ENCODE data around the gene DNMT3L. TPM values are rescaled to one million over a fixed set of nuclear protein-coding genes. Genes with fewer than 3 reads are reported as not detected.

DNMT3L gene
- total RNA-seq, 1 donor from 2014 or later = not detected

DNA sequence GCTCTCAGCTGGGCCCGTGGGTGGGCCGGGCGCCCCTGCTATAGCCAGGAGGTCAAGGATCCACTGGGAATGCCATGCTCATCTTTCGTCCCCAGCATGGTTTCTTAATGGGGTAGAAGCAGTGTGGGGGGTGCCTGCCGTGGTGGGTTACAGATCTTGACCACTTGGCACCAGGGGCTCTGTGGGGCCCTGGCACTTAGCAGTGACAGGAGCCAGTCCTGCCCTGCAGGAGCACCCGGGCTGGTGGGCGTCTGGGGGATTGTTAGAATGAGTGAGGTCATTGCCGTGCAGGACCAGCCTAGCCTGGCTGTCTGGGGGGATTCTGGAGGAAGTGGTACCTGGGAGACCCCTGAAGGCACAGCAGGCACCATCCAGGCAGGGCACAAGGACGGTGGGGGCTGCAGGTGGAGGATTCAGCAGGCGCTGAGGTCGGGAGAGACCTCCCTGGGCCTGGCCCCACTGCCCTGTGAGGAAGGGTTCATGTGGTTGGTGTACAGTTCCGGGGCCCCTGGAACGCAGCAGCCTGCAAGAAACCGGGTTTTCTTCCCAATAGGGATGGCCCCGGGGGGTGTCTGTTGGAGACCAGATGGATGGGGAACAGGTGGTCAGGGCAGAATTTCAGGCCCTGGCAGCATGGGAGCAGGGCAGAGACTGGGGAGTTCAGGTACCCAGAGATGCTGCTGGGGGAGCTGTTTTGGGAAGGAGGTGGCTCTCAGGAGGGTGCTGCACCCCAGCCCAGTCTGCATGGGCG, 28.8 kb upstream of the DNMT3L start:
- Mint-ChIP-seq H3K27ac (ENCODE audit: unreplicated experiment) (no peak overlapping the region), H3K4me1 (ENCODE audit: low read depth) (peaks cover 4% of the 10 kb centered on the region), H3K27me3 (ENCODE audit: low read depth) (peaks cover 3% of the 10 kb centered on the region), H3K4me3 (ENCODE audit: unreplicated experiment) (no peak overlapping the region), H3K9me3 (ENCODE audit: low read depth) (no peaks in the 10 kb centered on the region), H3K36me3 (ENCODE audit: low read depth) (no peaks in the 10 kb centered on the region)
- TF ChIP-seq CTCF (IDR thresholded peaks at IDR 0.05) = no peak
- DNase-seq (ENCODE audit: low spot score) = no peak

DNA sequence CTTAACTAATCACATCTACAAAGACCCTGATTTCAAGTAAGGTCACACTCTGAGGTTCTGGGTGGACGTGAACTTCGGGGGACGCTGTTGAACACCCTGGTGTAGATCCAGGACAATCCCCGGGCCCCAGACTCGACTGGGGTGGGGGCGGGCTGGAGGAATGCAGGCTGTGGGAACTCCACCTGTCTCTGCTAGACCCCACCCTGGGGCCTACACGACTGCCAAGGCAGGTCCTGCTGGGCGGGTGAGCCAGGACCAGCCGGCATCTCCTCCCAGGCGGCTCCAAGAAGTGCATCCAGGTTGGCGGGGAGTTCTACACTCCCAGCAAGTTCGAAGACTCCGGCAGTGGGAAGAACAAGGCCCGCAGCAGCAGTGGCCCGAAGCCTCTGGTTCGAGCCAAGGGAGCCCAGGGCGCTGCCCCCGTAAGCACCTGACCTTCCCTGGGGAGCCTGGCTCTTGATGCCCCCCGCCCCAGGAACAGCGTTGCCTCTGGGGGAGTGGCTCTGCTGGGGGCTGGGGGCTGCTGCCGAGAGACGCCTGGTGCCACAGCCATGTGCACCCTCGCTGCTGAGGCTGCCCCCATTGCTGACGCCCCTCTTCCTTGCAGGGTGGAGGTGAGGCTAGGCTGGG, 27.8 kb upstream of the DNMT3L start:
- H3K4me1 Mint-ChIP-seq (ENCODE audit: low read depth) = no peaks in the 10 kb centered on the region
- H3K9me3 Mint-ChIP-seq (ENCODE audit: low read depth) = no peaks in the 10 kb centered on the region
- TF ChIP-seq CTCF (IDR thresholded peaks at IDR 0.05) = no peak
- H3K36me3 Mint-ChIP-seq (ENCODE audit: low read depth) = no peaks in the 10 kb centered on the region
- no peak overlapping the region for H3K27ac Mint-ChIP-seq (ENCODE audit: unreplicated experiment)
- no peak for DNase-seq (ENCODE audit: low spot score)
- H3K4me3 Mint-ChIP-seq (ENCODE audit: unreplicated experiment) = no peak overlapping the region
- peaks cover 3% of the 10 kb centered on the region for H3K27me3 Mint-ChIP-seq (ENCODE audit: low read depth)

DNA sequence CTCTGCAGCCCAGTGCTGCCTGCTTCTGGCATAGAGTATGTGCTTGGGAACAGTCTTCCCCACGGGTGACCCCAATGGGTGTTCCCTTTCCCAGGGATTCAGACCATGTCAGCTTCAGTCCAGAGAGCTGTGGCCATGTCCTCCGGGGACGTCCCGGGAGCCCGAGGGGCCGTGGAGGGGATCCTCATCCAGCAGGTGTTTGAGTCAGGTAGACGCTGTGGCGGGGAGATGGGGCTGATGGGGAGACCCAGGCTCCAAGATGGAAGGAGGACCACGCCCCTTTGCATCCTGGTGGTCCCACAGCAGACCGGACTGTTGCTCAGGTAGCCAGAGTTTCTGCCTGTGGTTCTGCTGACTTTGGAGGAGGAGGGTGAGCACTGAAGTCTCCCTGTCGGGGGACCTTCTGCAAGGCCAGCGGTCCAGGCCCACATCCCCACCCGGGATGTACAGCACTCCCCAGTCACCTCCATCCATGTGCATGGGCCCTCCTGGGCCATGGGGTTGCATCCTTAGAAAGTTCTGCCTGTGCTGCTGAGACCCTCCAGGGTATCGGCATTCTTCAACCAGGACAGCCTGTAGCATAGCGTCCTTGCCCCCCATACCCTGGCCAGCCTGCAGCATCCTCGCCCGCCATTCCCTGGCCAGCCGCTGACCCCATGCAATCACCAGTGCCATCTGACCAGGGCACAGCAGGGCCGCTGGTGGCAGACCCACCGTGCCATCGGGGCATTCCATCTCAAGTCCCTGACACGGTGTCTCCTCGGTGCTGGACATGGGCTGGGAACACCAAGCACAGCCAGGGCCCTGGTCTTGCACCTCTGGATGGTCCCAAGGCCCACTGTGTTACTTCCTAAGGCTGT, 26.8 kb upstream of the DNMT3L start:
- TF ChIP-seq CTCF (IDR thresholded peaks at IDR 0.05) = no peak
- no peaks in the 10 kb centered on the region for H3K36me3 Mint-ChIP-seq (ENCODE audit: low read depth)
- peaks cover 3% of the 10 kb centered on the region for H3K27me3 Mint-ChIP-seq (ENCODE audit: low read depth)
- H3K27ac Mint-ChIP-seq (ENCODE audit: unreplicated experiment) = no peak overlapping the region
- H3K4me3 Mint-ChIP-seq (ENCODE audit: unreplicated experiment) = no peak overlapping the region
- no peaks in the 10 kb centered on the region for H3K9me3 Mint-ChIP-seq (ENCODE audit: low read depth)
- no peak for DNase-seq (ENCODE audit: low spot score)
- no peaks in the 10 kb centered on the region for H3K4me1 Mint-ChIP-seq (ENCODE audit: low read depth)

GRCh38 chr21:44286716-44287632, 25.3 kb upstream of the DNMT3L start:
- no peaks in the 10 kb centered on the region for H3K36me3 Mint-ChIP-seq (ENCODE audit: low read depth)
- H3K4me3 Mint-ChIP-seq (ENCODE audit: unreplicated experiment) = no peak overlapping the region
- peaks cover 7% of the 10 kb centered on the region for H3K27me3 Mint-ChIP-seq (ENCODE audit: low read depth)
- H3K9me3 Mint-ChIP-seq (ENCODE audit: low read depth) = no peaks in the 10 kb centered on the region
- no peak overlapping the region for H3K27ac Mint-ChIP-seq (ENCODE audit: unreplicated experiment)
- no peak for TF ChIP-seq CTCF (IDR thresholded peaks at IDR 0.05)
- no peaks in the 10 kb centered on the region for H3K4me1 Mint-ChIP-seq (ENCODE audit: low read depth)
- no peak for DNase-seq (ENCODE audit: low spot score)
